Measurements from ENCODE around the gene DLK2.
"Not testable (repeated sequence)": the region's sequence is repeated elsewhere in the genome, so short reads cannot be mapped to it uniquely, and the experiment has no call there.

Gene DLK2

GRCh38 chr6:43472515-43472914 lies 17.2 kb upstream of the DLK2 start:
- no peak overlapping the region for H3K4me3 Mint-ChIP-seq
- no peaks in the 10 kb centered on the region for H3K9me3 Mint-ChIP-seq
- peaks cover 11% of the 10 kb centered on the region for H3K4me1 Mint-ChIP-seq
- CTCF ChIA-PET, result no interaction called here
- no peaks in the 10 kb centered on the region for H3K36me3 Mint-ChIP-seq
- peaks cover 35% of the 10 kb centered on the region for H3K27me3 Mint-ChIP-seq
- H3K27ac Mint-ChIP-seq, result no peak overlapping the region
- DNase-seq, result no peak

GRCh38 chr6:43471399-43471798 lies 16.1 kb upstream of the DLK2 start:
- Mint-ChIP-seq H3K27me3 (peaks cover 40% of the 10 kb centered on the region), H3K27ac (no peak overlapping the region), H3K4me1 (no peaks in the 10 kb centered on the region), H3K36me3 (no peaks in the 10 kb centered on the region), H3K9me3 (no peaks in the 10 kb centered on the region), H3K4me3 (no peak overlapping the region)
- CTCF ChIA-PET, result interaction anchor here (1.0 kb wide), 1 partner anchor 36 kb away, joined by 3 read pairs; no protein-coding TSS in a partner anchor
- no peak for DNase-seq

- CTCF ChIA-PET, result no interaction called here
- Mint-ChIP-seq H3K4me1 (no peaks in the 10 kb centered on the region), H3K27me3 (peaks cover 40% of the 10 kb centered on the region), H3K9me3 (no peaks in the 10 kb centered on the region), H3K36me3 (no peaks in the 10 kb centered on the region), H3K27ac (no peak overlapping the region), H3K4me3 (no peak overlapping the region)
- no peak for DNase-seq
Measured at GRCh38 chr6:43469947-43470346, 14.6 kb upstream of the DLK2 start.

GRCh38 chr6:43468748-43469681 lies 13.7 kb upstream of the DLK2 start:
- no peaks in the 10 kb centered on the region for H3K36me3 Mint-ChIP-seq
- no peaks in the 10 kb centered on the region for H3K4me1 Mint-ChIP-seq
- no peak for DNase-seq
- peaks cover 47% of the 10 kb centered on the region for H3K27me3 Mint-ChIP-seq
- H3K9me3 Mint-ChIP-seq, result no peaks in the 10 kb centered on the region
- no peak overlapping the region for H3K4me3 Mint-ChIP-seq
- no peak overlapping the region for H3K27ac Mint-ChIP-seq
- CTCF ChIA-PET, result no interaction called here

GRCh38 chr6:43468240-43468639 lies 12.9 kb upstream of the DLK2 start:
- Mint-ChIP-seq H3K36me3 (no peaks in the 10 kb centered on the region), H3K9me3 (no peaks in the 10 kb centered on the region), H3K27me3 (peaks cover 54% of the 10 kb centered on the region), H3K27ac (no peak overlapping the region), H3K4me3 (no peak overlapping the region), H3K4me1 (no peaks in the 10 kb centered on the region)
- CTCF ChIA-PET, result no interaction called here
- no peak for DNase-seq

GRCh38 chr6:43467752-43468151 lies 12.4 kb upstream of the DLK2 start:
- no peak overlapping the region for H3K27ac Mint-ChIP-seq
- no peak overlapping the region for H3K4me3 Mint-ChIP-seq
- no peak for DNase-seq
- CTCF ChIA-PET, result no interaction called here
- H3K9me3 Mint-ChIP-seq, result no peaks in the 10 kb centered on the region
- H3K36me3 Mint-ChIP-seq, result no peaks in the 10 kb centered on the region
- H3K4me1 Mint-ChIP-seq, result no peaks in the 10 kb centered on the region
- peaks cover 59% of the 10 kb centered on the region for H3K27me3 Mint-ChIP-seq

GRCh38 chr6:43467265-43467664 lies 11.9 kb upstream of the DLK2 start:
- CTCF ChIA-PET, H3K4me3 Mint-ChIP-seq, H3K9me3 Mint-ChIP-seq, H3K4me1 Mint-ChIP-seq, DNase-seq, H3K36me3 Mint-ChIP-seq, H3K27ac Mint-ChIP-seq: not testable (repeated sequence)
- H3K27me3 Mint-ChIP-seq, result peaks cover 64% of the 10 kb centered on the region

GRCh38 chr6:43465948-43466347 lies 10.6 kb upstream of the DLK2 start:
- H3K27ac Mint-ChIP-seq, result no peak overlapping the region
- H3K36me3 Mint-ChIP-seq, result no peaks in the 10 kb centered on the region
- DNase-seq, result no peak
- CTCF ChIA-PET, result interaction anchor here (0.5 to 0.6 kb wide), 2 partner anchors 38 to 39 kb away, joined by 3 read pairs; partner anchors contain the start of gene ABCC10
- H3K9me3 Mint-ChIP-seq, result no peaks in the 10 kb centered on the region
- H3K4me1 Mint-ChIP-seq, result no peaks in the 10 kb centered on the region
- no peak overlapping the region for H3K4me3 Mint-ChIP-seq
- peaks cover 60% of the 10 kb centered on the region for H3K27me3 Mint-ChIP-seq

- no peak overlapping the region for H3K4me3 Mint-ChIP-seq
- H3K4me1 Mint-ChIP-seq, result no peaks in the 10 kb centered on the region
- DNase-seq, result no peak
- H3K9me3 Mint-ChIP-seq, result no peaks in the 10 kb centered on the region
- CTCF ChIA-PET, result no interaction called here
- H3K27me3 Mint-ChIP-seq, result peaks cover 60% of the 10 kb centered on the region
- no peaks in the 10 kb centered on the region for H3K36me3 Mint-ChIP-seq
- no peak overlapping the region for H3K27ac Mint-ChIP-seq
Measured at GRCh38 chr6:43464337-43464736, 9.0 kb upstream of the DLK2 start.

GRCh38 chr6:43461936-43462335 lies 6.6 kb upstream of the DLK2 start:
- no peaks in the 10 kb centered on the region for H3K9me3 Mint-ChIP-seq
- peaks cover under 1% of the 10 kb centered on the region for H3K4me1 Mint-ChIP-seq
- no peak for DNase-seq
- H3K27ac Mint-ChIP-seq, result no peak overlapping the region
- H3K27me3 Mint-ChIP-seq, result peaks cover 51% of the 10 kb centered on the region
- CTCF ChIA-PET, result no interaction called here
- no peak overlapping the region for H3K4me3 Mint-ChIP-seq
- no peaks in the 10 kb centered on the region for H3K36me3 Mint-ChIP-seq

- Mint-ChIP-seq H3K9me3 (no peaks in the 10 kb centered on the region), H3K4me3 (no peak overlapping the region), H3K27me3 (peaks cover 62% of the 10 kb centered on the region), H3K4me1 (peaks cover 10% of the 10 kb centered on the region), H3K36me3 (no peaks in the 10 kb centered on the region), H3K27ac (no peak overlapping the region)
- no peak for DNase-seq
- CTCF ChIA-PET, result interaction anchor here (1.1 kb wide), 1 partner anchor 36 kb away, joined by 3 read pairs; no protein-coding TSS in a partner anchor
Measured at GRCh38 chr6:43460032-43460431, 4.7 kb upstream of the DLK2 start.

- H3K9me3 Mint-ChIP-seq, result no peaks in the 10 kb centered on the region
- H3K27me3 Mint-ChIP-seq, result peaks cover 66% of the 10 kb centered on the region
- no peak for DNase-seq
- H3K4me1 Mint-ChIP-seq, result peaks cover 10% of the 10 kb centered on the region
- CTCF ChIA-PET, result interaction anchor here (1.1 kb wide), 1 partner anchor 37 kb away, joined by 3 read pairs; no protein-coding TSS in a partner anchor
- H3K4me3 Mint-ChIP-seq, result no peak overlapping the region
- no peak overlapping the region for H3K27ac Mint-ChIP-seq
- no peaks in the 10 kb centered on the region for H3K36me3 Mint-ChIP-seq
Measured at GRCh38 chr6:43459535-43459934, 4.2 kb upstream of the DLK2 start.

- H3K27me3 Mint-ChIP-seq, result peaks cover 60% of the 10 kb centered on the region
- DNase-seq, H3K27ac Mint-ChIP-seq, H3K36me3 Mint-ChIP-seq, CTCF ChIA-PET, H3K4me3 Mint-ChIP-seq, H3K9me3 Mint-ChIP-seq: not testable (repeated sequence)
- peaks cover 15% of the 10 kb centered on the region for H3K4me1 Mint-ChIP-seq
Measured at GRCh38 chr6:43458154-43458553, 2.8 kb upstream of the DLK2 start.

GRCh38 chr6:43457643-43458042 lies 2.3 kb upstream of the DLK2 start:
- CTCF ChIA-PET, result interaction anchor here (5.5 kb wide), 1 partner anchor 49 kb away, joined by 46 read pairs; no protein-coding TSS in a partner anchor
- peaks cover 15% of the 10 kb centered on the region for H3K4me1 Mint-ChIP-seq
- no peak overlapping the region for H3K27ac Mint-ChIP-seq
- peaks cover 5% of the 10 kb centered on the region for H3K36me3 Mint-ChIP-seq
- no peak for DNase-seq
- no peak overlapping the region for H3K4me3 Mint-ChIP-seq
- peaks cover 55% of the 10 kb centered on the region for H3K27me3 Mint-ChIP-seq
- no peaks in the 10 kb centered on the region for H3K9me3 Mint-ChIP-seq
